RCC 7860 (cell line): ENCODE results near the gene CAMSAP1.

Experiments
- DNase-seq: peaks from one replicate; pipeline ENCODE4 v3.0.0-alpha.2; 2015; ENCODE audit warnings: low spot score
- FAIRE-seq: peaks from 2 replicates; lab custom pipeline; 2012; peaks lifted over from hg19 to GRCh38; lab: Jason Lieb, UNC

CAMSAP1 gene

DNA sequence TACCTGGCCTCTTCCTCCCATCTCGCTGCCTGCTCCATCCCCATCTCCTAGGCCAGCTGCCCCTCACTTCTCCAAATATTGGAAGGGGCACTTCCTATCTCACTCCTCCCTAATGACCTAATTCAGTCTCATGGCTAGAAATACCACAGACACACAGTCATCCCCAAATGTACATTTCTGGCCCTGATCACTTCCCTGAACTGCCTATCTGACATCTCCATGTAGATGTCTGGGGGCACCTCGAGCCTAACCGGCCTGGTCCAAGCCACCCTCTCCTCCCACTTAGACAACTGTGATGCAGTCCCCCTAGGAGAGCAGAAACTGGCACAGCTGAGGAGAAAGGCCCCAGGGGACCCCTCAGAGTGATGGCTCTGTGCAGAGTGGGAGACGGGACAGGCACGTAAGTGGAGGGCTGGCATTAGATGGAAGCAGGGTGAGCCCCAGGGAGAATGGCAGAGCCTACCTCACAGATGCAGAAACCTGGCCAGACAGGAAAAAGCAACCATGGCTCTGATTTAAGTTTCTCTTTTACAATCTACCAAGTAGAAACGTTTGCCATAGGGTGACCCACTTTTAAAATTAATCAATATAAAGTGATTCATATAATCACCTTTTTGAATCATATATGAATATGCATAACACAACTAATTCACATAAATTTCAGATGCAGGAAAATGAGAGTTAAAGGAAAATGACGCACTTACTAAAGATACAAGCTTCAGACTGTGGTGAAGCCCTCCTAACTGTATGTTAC lies 22.1 kb downstream of the CAMSAP1 start:
- no peak for DNase-seq
- FAIRE-seq: no peak

DNA sequence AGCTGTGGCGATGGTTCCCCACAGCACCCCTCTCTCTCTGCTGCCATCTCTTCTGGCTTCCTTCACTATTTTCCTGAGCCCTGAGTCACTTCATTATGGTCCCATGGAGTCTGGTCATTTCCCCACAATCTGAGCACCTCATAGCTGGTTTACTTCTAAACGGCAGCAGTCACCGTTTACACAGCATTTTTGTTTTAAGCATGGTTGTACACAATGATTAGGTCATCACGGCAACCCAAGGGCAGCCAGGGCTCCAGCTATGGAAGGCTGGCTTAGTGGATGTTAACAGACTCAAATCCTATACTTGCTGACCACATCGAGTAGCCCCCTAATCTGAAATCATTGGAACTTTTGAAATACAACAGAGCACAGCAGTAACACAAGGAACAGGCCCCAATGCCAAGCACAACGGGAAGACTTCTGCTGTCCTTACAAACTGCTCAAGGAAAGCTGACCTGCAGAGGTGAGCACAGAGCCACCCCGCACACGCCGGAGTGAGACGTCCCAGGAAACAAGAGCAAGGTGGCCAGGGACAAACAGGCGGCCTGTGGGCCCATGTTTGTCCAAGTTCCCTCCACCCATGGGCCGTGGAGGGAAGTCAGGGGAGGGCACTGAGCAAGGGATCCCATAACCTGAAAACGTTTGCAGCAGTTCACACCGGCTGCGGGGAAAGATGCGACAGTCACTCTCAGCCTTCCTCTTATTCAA lies 22.9 kb downstream of the CAMSAP1 start:
- FAIRE-seq: no peak
- DNase-seq: no peak

- FAIRE-seq (no peak), DNase-seq (no peak)
Observed at GRCh38 chr9:135883410-135884089, 23.8 kb downstream of the CAMSAP1 start.

- DNase-seq: no peak
- no peak for FAIRE-seq
Observed at GRCh38 chr9:135882011-135882410, 25.3 kb downstream of the CAMSAP1 start.

DNA sequence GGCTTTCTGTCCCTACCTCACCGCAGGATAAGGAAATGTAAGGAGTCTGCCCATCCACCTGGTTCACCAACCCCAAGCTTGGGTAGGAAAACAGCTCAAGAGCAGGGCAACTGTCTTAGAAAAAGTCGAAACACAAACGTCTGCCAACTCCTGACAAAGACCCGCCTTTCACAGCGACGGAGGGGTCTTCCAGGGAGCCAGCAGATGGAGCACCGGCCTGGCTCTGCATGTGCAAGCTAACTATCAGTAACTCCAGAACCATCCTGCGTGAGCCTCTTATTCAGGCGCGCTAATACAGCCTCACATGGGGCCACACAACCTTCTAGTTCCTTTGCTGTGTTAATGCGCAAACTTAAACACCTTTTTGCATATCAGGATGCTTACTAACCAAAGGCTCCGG lies 26.9 kb downstream of the CAMSAP1 start:
- no peak for DNase-seq
- FAIRE-seq: no peak

GRCh38 chr9:135879619-135880018 lies 27.7 kb downstream of the CAMSAP1 start:
- no peak for DNase-seq
- no peak for FAIRE-seq

DNA sequence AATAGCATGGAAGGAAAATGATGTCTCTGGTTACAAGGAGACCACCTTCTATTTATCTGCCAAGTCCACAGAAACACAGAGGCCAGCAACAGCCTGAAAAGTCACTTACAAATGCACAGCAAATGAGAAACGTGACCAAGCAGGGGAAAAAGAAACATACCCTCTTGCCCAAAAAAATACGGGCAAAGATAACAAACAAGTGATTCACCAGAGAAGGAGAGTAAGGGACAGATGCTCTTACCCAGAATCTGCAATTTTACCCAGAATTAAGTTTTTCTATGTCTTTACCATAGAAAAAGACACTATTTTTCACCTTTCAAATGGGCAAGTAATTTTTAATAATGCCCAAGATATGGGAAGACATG lies 28.1 kb downstream of the CAMSAP1 start:
- DNase-seq (no peak), FAIRE-seq (no peak)

- FAIRE-seq (no peak), DNase-seq (no peak)
Observed at GRCh38 chr9:135878528-135879236, 28.7 kb downstream of the CAMSAP1 start.

GRCh38 chr9:135877791-135878527 lies 29.4 kb downstream of the CAMSAP1 start:
- no peak for FAIRE-seq
- DNase-seq: peak; percentile 18

DNA sequence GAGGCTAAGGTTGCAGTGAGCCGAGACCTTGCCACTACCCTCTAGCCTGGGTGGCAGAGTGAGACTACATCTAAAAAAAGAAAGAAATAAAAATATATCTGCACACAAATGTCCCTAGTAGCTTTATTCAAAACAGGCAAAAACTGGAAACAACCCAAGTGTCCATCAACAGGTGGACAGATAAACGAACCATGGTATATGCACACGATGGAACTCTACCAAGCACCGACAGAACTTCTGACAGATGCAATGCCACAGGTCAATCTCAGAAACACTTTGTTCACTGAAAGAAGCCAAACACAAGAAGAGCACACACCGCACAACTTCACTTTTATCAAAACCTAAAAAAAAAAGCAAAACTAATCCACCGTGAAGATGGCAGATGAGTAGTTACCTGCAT lies 30.4 kb downstream of the CAMSAP1 start:
- FAIRE-seq (no peak), DNase-seq (no peak)

DNA sequence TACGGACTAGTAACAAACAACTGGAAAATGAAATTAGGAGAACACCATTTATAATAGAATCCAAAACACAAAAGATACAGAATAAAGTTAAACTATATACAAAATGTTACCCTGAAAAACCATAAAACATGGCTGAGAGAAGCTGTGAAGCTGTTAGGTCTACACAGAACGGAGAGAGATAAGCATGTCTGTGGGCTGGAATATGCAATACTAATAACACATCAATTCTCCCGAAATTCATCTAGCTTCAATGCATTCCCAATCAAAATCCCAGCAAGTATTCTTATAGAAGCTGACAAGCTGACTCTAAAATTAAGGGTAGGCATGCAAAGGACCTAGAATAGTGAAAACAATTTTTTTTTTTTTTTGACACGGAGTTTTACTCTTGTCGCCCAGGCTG lies 32.5 kb downstream of the CAMSAP1 start:
- DNase-seq (no peak), FAIRE-seq (no peak)

DNA sequence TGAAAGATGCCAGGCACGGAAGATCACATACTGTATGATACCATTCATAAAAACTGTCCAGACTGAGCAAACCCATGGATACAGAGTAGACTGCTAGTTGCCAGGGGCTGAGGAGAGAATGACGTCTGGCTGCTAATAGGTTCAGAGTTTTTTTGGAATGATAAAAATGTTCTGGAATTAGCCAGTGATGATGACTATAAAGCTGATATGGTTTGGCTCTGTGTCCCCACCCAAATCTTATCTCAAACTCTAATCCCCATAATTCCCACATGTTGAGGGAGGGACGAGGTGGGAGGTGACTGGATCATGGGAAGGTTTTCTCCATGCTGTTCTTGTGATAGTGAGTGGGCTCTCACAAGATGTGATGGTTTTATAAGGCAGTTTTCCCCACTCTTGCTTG lies 37.4 kb downstream of the CAMSAP1 start:
- no peak for DNase-seq
- no peak for FAIRE-seq

- DNase-seq (no peak), FAIRE-seq (no peak)
Observed at GRCh38 chr9:135865531-135865930, 41.8 kb downstream of the CAMSAP1 start.

DNA sequence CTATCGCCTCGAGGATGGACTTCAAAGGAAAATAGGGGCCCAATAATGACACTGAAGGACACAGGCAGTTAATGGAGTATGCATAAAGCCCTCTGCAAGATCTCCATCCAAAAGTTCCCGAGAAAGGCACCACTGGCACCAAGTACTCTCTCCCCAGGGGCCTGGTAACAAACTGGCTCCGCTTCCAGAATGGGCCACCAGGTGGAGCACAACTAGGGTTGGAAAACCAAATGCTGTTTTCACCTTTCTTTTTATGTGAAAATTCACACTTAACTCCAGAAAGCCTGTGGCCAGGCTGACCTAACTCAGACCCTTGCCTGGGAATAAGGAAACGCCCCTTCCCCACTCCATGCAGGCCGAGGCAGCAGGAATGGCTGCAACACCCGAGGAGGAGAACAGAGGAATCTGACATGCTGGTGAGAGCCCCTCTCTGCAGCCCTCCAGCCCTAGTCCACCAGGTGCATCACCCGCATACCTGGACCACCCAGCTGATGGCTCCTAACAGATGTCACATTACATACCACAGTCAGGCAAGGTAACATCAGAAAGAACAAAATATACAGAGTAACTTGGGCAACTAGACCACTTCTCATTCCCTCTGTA lies 42.8 kb downstream of the CAMSAP1 start:
- FAIRE-seq: no peak
- DNase-seq: no peak

GRCh38 chr9:135862809-135863208 lies 44.5 kb downstream of the CAMSAP1 start:
- DNase-seq (no peak), FAIRE-seq (no peak)

DNA sequence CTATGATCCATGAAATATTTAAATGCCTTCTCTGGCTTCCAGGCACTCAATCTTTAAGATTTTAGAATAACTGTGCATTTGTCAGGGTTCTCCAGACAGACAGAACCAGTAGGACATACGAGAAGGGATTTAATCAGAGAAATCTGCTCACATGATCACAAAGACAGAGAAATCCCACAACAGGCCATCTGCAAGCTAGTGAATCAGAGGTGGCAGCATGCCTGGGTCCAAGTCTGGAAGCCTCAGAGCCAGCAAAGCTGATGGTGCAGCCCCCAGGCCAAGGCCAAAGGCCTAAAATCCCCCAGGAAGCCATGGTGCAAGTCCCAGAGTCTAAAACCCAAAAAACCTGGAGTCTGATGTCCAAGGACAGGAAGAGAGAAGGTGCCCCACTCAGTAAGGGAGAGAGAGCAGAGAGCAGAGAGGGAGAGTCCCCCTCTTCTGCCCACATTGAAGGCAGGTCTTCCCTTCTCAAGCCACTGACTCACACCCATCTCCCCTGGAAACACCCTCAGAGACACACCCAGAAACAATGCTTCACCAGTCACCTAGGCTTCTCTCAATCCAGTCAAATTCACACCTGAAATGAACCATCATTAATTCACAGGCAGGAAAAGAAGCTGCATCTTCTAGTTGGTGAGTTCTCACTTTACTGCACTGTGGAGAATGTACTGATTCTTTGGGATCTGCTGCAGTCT lies 48.7 kb downstream of the CAMSAP1 start:
- DNase-seq (no peak), FAIRE-seq (no peak)

GRCh38 chr9:135857843-135858242 lies 49.5 kb downstream of the CAMSAP1 start:
- FAIRE-seq: no peak
- no peak for DNase-seq

DNA sequence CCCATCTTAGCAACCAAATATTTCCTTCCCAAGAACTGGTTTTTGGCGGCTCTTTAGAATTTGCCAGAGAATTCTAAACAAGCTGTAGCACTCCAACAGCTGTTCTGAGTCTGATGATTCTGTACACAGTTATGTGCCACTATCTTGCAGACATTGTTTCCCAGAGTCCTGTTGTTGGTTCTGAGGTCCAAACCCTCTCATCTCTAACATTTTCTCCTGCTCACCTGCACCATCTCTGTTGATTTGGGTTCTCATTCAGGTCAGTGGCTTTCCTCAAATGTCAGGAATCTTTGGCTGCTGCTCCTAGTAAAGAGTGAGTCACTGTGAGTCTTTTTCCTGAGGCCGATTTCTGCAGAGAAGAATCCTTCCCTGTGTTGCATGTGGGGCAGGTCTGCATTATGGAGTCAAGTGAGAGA lies 50.0 kb downstream of the CAMSAP1 start:
- no peak for FAIRE-seq
- no peak for DNase-seq

DNA sequence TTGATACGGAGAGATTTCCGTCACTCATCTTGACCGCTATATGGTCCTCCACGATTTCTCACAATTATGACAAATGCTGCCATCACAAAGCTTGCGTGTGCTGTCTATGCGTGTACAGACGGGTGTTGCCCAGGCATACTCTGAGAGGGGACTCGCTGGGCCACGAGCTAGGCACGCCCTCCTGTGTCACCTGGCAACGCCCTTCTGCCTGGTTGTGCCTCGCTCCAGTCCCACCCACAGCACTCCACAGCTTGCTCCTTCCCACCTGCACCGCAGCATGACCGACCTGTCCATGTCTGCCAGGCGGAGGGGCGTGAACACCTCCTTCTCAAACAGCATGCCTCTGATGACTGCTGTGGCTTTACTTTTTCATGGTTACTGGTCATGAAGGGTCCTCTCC lies 55.6 kb downstream of the CAMSAP1 start:
- DNase-seq (no peak), FAIRE-seq (no peak)

DNA sequence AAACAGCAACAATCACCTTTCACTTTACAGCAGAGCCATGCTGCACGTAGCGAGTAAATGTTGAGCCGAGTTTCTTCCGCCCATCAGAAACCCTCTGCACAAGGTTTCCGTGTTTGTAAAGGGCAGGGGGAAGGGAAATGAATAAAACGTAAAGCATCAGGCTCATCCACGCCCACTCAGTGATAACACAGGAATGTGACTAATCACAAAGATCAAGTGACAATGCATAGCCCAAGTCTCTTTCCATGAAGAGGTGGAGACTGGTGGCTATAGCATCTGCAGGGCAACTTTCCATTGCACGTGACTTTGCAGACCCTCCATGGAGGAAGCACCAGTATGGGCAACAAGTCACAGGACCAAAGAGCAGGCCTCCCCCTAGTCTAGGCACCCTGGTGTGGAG lies 56.6 kb downstream of the CAMSAP1 start:
- DNase-seq: no peak
- no peak for FAIRE-seq
